Measurements from ENCODE around the gene NEB.

Gene NEB

DNA sequence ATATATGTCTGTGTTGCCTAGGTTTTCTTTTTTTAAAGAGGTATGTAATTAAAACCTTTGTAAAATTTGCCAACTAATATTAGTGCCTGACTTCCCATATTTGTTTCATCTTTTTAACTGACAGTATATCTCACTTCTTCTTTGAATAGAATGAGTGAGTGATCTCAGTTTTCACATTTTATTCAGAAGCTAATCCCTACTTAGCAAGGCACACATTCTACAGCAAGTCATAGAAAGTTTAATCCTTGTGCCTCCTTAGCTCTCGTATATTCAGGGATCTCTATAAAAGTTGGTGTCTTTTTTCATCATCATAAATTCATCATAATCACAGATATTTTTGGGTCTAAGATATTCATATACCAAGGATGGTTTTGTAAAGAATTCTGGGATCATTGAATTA is 258.0 kb downstream of the NEB start:
- no peak for DNase-seq (ENCODE audit: low read depth)

DNA sequence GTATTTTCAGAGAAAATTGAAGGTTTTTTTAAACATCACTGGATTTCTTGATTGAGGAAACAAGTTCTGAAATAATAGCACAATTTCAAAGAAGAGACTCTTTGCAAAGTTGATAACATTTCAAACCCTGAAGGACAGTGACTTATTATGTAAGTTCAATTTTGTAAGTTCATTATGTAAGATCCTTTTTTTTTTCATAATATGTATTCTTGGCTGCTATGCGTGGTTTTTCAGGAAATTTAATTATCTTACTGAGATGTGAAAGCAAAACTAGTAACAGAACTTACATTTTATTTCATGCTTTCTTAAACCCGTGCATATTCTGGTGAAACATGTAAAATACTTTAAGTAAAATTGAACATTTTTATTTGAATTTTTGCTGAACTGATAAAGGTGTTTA is 259.2 kb downstream of the NEB start:
- DNase-seq (ENCODE audit: low read depth), result no peak

DNA sequence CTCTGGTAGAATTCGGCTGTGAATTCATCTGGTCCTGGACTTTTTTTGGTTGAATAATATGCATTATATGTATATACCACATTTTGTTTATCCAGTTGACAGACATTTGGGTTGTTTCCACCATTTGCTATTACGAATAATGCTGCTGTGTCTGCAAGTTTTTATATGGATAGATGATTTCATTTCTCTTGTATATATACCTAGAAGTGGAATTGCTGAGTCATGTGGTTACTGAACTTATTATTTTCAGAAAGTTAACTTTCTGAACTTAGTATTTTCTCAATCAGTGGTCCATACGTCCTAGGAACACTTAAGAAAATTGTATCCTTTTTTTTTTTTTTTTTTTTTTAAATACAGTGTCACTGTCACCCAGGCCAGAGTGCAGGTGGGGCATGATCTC is 261.3 kb downstream of the NEB start:
- no peak for DNase-seq (ENCODE audit: low read depth)

DNA sequence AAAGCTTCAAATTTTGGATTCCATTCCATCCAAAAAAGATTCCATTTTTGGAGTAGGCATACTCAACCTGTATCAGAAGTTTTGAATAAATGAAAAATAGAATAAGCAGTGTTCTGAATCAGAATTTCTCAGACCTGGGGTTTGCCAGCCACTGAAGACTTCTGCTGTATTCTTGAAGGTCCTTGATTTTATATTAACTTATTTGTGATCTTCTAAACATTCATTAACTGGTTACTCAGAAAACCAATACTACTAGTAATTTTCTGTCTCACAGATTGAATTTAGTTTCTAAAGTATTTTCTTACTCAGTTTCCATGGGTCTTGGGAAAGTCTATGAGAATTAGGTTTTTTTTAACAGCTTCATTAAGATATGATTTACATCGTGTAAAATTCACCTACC is 263.7 kb downstream of the NEB start:
- no peak for DNase-seq (ENCODE audit: low read depth)

DNA sequence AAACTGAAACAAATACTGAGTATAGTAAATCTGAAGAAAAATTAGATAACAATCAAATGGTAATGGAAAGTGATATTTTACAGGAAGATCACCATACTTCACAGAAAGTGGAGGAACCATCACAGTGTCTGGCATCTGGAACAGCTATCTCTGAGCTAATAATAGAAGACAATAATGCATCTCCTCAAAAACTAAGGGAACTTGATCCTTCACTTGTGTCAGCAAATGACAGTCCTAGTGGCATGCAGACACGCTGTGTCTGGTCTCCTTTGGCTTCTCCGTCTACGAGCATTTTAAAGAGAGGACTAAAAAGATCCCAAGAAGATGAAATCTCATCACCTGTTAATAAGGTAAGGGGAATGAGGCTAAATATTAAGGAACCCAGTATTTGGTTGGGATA is 268.5 kb downstream of the NEB start:
- DNase-seq (ENCODE audit: low read depth), result no peak

DNA sequence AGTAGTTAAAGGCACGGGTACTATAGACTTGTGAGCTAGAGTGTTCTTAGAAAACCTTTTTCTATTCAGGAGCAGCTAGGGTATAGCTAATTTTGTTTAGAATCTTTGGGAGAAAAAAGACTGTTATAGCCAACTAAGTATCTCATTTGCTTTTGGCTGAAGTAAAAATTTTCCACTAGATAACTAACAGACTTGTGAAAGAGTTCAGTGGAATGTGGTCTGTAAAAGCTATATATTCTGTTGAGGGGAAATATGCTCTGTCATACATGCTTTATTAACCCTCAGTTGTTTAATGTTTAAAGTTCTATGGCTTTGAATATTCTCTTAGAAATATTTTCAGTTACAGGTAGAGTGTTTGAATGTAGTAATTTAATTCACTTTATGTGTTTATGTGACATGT is 274.9 kb downstream of the NEB start:
- DNase-seq (ENCODE audit: low read depth), result no peak

DNA sequence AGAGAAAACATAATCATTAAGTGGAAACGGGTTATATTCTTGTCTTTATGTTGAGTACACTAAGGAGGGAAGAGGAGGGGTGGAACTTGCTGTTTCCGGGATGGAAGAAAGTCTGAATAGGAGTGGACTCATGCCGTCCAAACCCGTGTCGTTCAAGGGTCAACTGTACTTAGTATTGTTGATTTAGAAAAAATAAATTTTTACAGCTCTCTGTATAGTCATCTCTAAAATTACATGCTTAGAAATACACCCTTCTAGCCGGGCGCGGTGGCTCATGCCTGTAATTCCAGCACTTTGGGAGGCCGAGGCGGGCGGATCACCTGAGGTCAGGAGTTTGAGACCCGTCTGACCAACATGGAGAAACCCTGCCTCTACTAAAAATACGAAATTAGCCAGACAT is 295.1 kb downstream of the NEB start:
- DNase-seq (ENCODE audit: low read depth), result no peak

DNA sequence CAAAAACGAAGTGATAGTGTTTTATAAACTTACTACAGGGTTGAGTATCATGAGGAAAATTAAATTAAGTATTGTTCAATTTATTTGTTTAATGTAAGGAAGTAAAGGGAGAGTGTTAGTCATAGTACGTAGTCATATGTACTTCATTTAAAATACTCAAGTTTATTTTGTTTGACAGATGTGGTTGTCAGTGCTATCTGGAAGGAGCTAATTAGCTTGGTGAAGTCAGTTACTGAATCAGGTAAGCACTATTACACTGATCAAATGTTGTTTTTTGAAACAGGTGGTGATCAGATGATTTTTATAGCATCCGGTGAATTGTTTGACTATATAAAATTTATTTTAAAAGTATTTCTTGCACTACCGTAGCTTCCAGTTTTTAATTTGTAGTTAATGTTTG is 295.8 kb downstream of the NEB start:
- no peak for DNase-seq (ENCODE audit: low read depth)

DNA sequence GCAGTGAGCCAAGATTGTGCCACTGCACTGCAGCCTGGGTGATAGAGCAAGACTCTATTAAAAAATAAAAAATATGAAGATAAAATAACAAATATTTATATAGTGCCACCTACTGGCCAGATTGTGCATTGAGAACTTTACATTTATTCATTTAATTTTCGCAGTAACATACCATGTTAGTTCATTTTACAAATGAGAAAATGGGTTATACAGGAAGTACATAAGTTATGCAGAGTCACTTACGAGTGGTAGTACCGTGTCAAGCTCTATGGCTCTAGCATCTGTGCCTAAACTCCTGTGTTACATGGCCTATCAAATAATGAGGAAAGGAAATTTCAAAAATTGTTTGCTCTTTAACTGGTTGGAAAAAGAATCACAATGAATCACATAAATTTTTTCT is 296.6 kb downstream of the NEB start:
- no peak for DNase-seq (ENCODE audit: low read depth)

Measured in GM04504 (cell line).